Activated CD8-positive, alpha-beta T cell treated with anti-CD3 and anti-CD28 coated beads for 36 hours (primary cell): Measurements from ENCODE around the gene SLC7A5. TPM values are rescaled to one million over a fixed set of nuclear protein-coding genes. Genes with fewer than 3 reads are reported as not detected.

Source experiments
- ATAC-seq: fragments of 200-7000 bp; cut with Tn5 transposase; one replicate; pipeline ENCODE4 v1.10.0; 2021; ENCODE audit warnings: mild to moderate bottlenecking, moderate library complexity
- CTCF ChIA-PET: fragments of 350-600 bp; sonication (Branson Sonifier 250); formaldehyde crosslinking; loops from one replicate; lab custom pipeline; 2021; ENCODE audit warnings: antibody characterized with exemption; lab: Charles Lee
- POLR2A ChIA-PET: fragments of 350-600 bp; sonication (Branson Sonifier 250); formaldehyde crosslinking; loops from one replicate; lab custom pipeline; 2021; ENCODE audit warnings: antibody characterized with exemption; lab: Charles Lee
- DNase-seq: peaks from one replicate; pipeline ENCODE4 v3.0.0-alpha.2; 2020
- H3K27ac Mint-ChIP-seq: one replicate; pipeline ENCODE4 v1.8.0; 2021; ENCODE audit warnings: mild to moderate bottlenecking, mixed read lengths
- H3K27me3 Mint-ChIP-seq: one replicate; pipeline ENCODE4 v1.8.0; 2021; ENCODE audit warnings: mixed read lengths
- H3K36me3 Mint-ChIP-seq: one replicate; pipeline ENCODE4 v1.8.0; 2021; ENCODE audit warnings: low read depth, mixed read lengths
- H3K4me1 Mint-ChIP-seq: one replicate; pipeline ENCODE4 v1.8.0; 2021; ENCODE audit warnings: low read depth, mixed read lengths
- H3K4me3 Mint-ChIP-seq: one replicate; pipeline ENCODE4 v1.8.0; 2021; ENCODE audit warnings: mild to moderate bottlenecking, moderate library complexity, mixed read lengths
- H3K9me3 Mint-ChIP-seq: one replicate; pipeline ENCODE4 v1.8.0; 2021; ENCODE audit warnings: mixed read lengths
- CTCF ChIP-seq: fragments of 200-600 bp; IDR thresholded peaks from one replicate; pipeline ENCODE4 v1.8.0; 2022; ENCODE audit warnings: antibody characterized with exemption, mild to moderate bottlenecking
- intact Hi-C: fragments of 100-400 bp; cut with micrococcal nuclease; formaldehyde crosslinking; loops from one replicate; pipeline ENCODE4 v1.10.0; 2022
- total RNA-seq, 2 experiments: library from RNA; stranded (reverse); gene quantifications; one replicate each; pipeline ENCODE4 v1.2.3, GENCODE V29; 2021

SLC7A5 gene
- total RNA-seq, 2 experiments from 2014 or later: 230 to 236 TPM

- POLR2A ChIA-PET: interaction anchor here (0.6 to 3.6 kb wide), 14 partner anchors 10 to 84 kb away, joined by 3 to 28 read pairs (median 4); partner anchors contain the start of gene KLHDC4
- H3K9me3 Mint-ChIP-seq: no peaks in the 10 kb centered on the region
- H3K4me1 Mint-ChIP-seq: peaks cover 33% of the 10 kb centered on the region
- H3K36me3 Mint-ChIP-seq: peaks cover 68% of the 10 kb centered on the region
- TF ChIP-seq CTCF: no peak
- CTCF ChIA-PET: interaction anchor here (0.8 to 8.9 kb wide), 35 partner anchors 11 to 160 kb away, joined by 3 to 178 read pairs (median 5); partner anchors contain the start of genes BANP, KLHDC4 and SLC7A5
- H3K27ac Mint-ChIP-seq: peak overlapping the region; percentile 15
- H3K27me3 Mint-ChIP-seq: no peaks in the 10 kb centered on the region
- no peak for ATAC-seq
- intact Hi-C loops: loop anchor here (10.0 kb wide), 1 partner anchor 355 kb away; the partner anchor contains the start of gene ZCCHC14
- DNase-seq: no peak
- no peak overlapping the region for H3K4me3 Mint-ChIP-seq
Measured at GRCh38 chr16:87849419-87850008, 19.8 kb downstream of the SLC7A5 start.

- no peak overlapping the region for H3K4me3 Mint-ChIP-seq
- no peak for ATAC-seq
Measured at GRCh38 chr16:87848676-87849345, 20.5 kb downstream of the SLC7A5 start.

GRCh38 chr16:87847785-87848675, 21.3 kb downstream of the SLC7A5 start:
- intact Hi-C loops: no loop called here
- Mint-ChIP-seq H3K36me3 (peaks cover 66% of the 10 kb centered on the region), H3K27me3 (no peaks in the 10 kb centered on the region), H3K4me1 (peaks cover 27% of the 10 kb centered on the region), H3K27ac (no peak overlapping the region), H3K9me3 (no peaks in the 10 kb centered on the region), H3K4me3 (no peak overlapping the region)
- CTCF ChIA-PET: interaction anchor here (1.8 to 8.9 kb wide), 4 partner anchors 9 to 69 kb away, joined by 5 to 178 read pairs (median 16); partner anchors contain the start of gene SLC7A5
- ATAC-seq (no peak), DNase-seq (no peak)
- POLR2A ChIA-PET: interaction anchor here (1.2 to 2.8 kb wide), 6 partner anchors 12 to 82 kb away, joined by 4 to 20 read pairs (median 6); partner anchors contain the start of gene KLHDC4
- no peak for TF ChIP-seq CTCF

More at GRCh38 chr16:87848676-87849345, 20.5 kb downstream of the SLC7A5 start:
- Mint-ChIP-seq H3K27ac (no peak overlapping the region), H3K27me3 (no peaks in the 10 kb centered on the region), H3K4me1 (peaks cover 29% of the 10 kb centered on the region), H3K36me3 (peaks cover 67% of the 10 kb centered on the region), H3K9me3 (no peaks in the 10 kb centered on the region)
- DNase-seq: no peak
- CTCF ChIA-PET: interaction anchor here (0.8 to 8.9 kb wide), 29 partner anchors 10 to 161 kb away, joined by 3 to 178 read pairs (median 6); partner anchors contain the start of genes BANP, KLHDC4 and SLC7A5
- POLR2A ChIA-PET: interaction anchor here (0.6 to 3.6 kb wide), 12 partner anchors 9 to 83 kb away, joined by 3 to 28 read pairs (median 4); partner anchors contain the start of gene KLHDC4
- intact Hi-C loops: no loop called here
- no peak for TF ChIP-seq CTCF

- intact Hi-C loops: no loop called here
- TF ChIP-seq CTCF: no peak
- ATAC-seq (no peak), DNase-seq (no peak)
- Mint-ChIP-seq H3K9me3 (no peaks in the 10 kb centered on the region), H3K4me1 (peaks cover 28% of the 10 kb centered on the region), H3K36me3 (peaks cover 66% of the 10 kb centered on the region), H3K27me3 (no peaks in the 10 kb centered on the region), H3K27ac (no peak overlapping the region), H3K4me3 (no peak overlapping the region)
- ChIA-PET POLR2A (interaction anchor here (0.6 to 2.1 kb wide), 8 partner anchors 8 to 33 kb away, joined by 3 to 8 read pairs (median 6); partner anchors contain the start of gene SLC7A5), CTCF (interaction anchor here (1.6 to 8.9 kb wide), 4 partner anchors 21 to 78 kb away, joined by 5 to 178 read pairs (median 13); partner anchors contain the start of gene SLC7A5)
Measured at GRCh38 chr16:87847467-87847784, 21.9 kb downstream of the SLC7A5 start.
